Ishikawa (cell line): ENCODE measurements around the gene TMEM269.

Experiments used
- CEBPB ChIP-seq: IDR thresholded peaks from 2 replicates; pipeline ENCODE4 v1.6.1; 2012
- CREB1 ChIP-seq: IDR thresholded peaks from 2 replicates; pipeline ENCODE4 v1.6.1; 2012; ENCODE audit warnings: low read depth
- EGR1 ChIP-seq: IDR thresholded peaks from 2 replicates; pipeline ENCODE4 v1.6.1; 2012
- EP300 ChIP-seq: IDR thresholded peaks from 2 replicates; pipeline ENCODE4 v1.6.1; 2012; ENCODE audit warnings: borderline replicate concordance
- FOXM1 ChIP-seq: IDR thresholded peaks from 2 replicates; pipeline ENCODE4 v1.6.1; 2012; ENCODE audit warnings: low read depth, borderline replicate concordance
- NFIC ChIP-seq: IDR thresholded peaks from 2 replicates; pipeline ENCODE4 v1.6.1; 2012
- RAD21 ChIP-seq: IDR thresholded peaks from 2 replicates; pipeline ENCODE4 v1.6.1; 2012; ENCODE audit warnings: low read depth
- REST ChIP-seq: IDR thresholded peaks from 2 replicates; pipeline ENCODE4 v1.6.1; 2012; ENCODE audit warnings: low read depth, mild to moderate bottlenecking
- TAF1 ChIP-seq: IDR thresholded peaks from 2 replicates; pipeline ENCODE4 v1.6.1; 2012; ENCODE audit warnings: low read depth, mild to moderate bottlenecking
- TCF12 ChIP-seq: IDR thresholded peaks from 2 replicates; pipeline ENCODE4 v1.6.1; 2012; ENCODE audit warnings: low read depth
- TEAD4 ChIP-seq: IDR thresholded peaks from 2 replicates; pipeline ENCODE4 v1.6.1; 2012
- YY1 ChIP-seq: IDR thresholded peaks from 2 replicates; pipeline ENCODE4 v1.6.1; 2012; ENCODE audit warnings: low read depth
- ZBTB7A ChIP-seq: IDR thresholded peaks from 2 replicates; pipeline ENCODE4 v1.6.1; 2012; ENCODE audit warnings: low read depth
- TF ChIP-seq, protein P1 (sequence below): IDR thresholded peaks from 2 replicates; pipeline ENCODE4 v1.6.1; 2012
- TF ChIP-seq, protein P2 (sequence below): IDR thresholded peaks from 2 replicates; pipeline ENCODE4 v1.6.1; 2012

The TMEM269 gene

DNA sequence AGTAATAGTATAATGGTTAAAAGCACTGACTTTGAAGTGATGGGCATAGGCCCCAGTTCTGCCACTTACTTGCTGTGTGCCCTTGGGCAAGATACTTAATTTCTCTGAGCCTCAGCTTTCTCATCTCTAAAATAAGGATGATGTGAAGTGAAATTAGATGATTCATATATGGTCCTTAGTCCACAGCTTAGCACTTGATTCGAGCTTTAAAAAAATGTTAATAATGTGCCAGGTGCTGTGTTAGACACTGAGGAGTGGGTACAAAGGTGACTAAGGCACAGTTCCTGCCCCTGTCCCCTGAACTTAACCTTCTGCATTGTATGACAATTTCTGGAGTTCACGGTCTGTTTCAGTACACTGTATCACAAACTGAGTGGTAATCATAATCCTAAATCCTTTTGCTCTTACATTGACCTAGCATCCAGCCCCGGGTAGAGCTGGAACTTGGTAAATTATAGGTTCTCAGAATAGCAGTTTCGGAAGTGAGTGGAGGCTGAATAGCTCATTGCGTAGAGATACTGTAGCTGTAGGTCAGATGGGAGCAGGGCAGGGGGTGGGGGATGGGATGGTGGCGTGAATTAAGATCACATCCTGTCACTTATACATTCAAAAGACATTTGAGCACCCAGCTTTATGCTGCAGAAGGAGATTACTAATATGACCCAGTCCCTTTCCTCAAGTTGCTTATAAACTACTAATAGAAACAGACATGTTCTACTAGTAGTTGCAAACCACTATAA is 63.1 kb downstream of the TMEM269 start:
- TF ChIP-seq TCF12 = no peak
- no peak for TF ChIP-seq FOXM1
- no peak for TF ChIP-seq CEBPB
- TF ChIP-seq EGR1 = no peak
- TF ChIP-seq, protein P1, sequence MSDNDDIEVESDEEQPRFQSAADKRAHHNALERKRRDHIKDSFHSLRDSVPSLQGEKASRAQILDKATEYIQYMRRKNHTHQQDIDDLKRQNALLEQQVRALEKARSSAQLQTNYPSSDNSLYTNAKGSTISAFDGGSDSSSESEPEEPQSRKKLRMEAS = no peak
- no peak for TF ChIP-seq CREB1
- no peak for TF ChIP-seq YY1
- no peak for TF ChIP-seq EP300
- no peak for TF ChIP-seq TAF1
- no peak for TF ChIP-seq REST
- TF ChIP-seq, protein P2, sequence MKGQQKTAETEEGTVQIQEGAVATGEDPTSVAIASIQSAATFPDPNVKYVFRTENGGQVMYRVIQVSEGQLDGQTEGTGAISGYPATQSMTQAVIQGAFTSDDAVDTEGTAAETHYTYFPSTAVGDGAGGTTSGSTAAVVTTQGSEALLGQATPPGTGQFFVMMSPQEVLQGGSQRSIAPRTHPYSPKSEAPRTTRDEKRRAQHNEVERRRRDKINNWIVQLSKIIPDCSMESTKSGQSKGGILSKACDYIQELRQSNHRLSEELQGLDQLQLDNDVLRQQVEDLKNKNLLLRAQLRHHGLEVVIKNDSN = no peak
- no peak for TF ChIP-seq TEAD4
- TF ChIP-seq RAD21 = no peak
- TF ChIP-seq NFIC = no peak
- TF ChIP-seq ZBTB7A = no peak

- TF ChIP-seq CEBPB (no peak), TEAD4 (no peak), EP300 (no peak), YY1 (no peak), NFIC (no peak), TAF1 (no peak), TCF12 (no peak), FOXM1 (no peak), REST (no peak), ZBTB7A (no peak), CREB1 (no peak), EGR1 (no peak), RAD21 (no peak)
- TF ChIP-seq, protein P2 = no peak
- TF ChIP-seq, protein P1 = no peak
These were observed 64.2 kb downstream of the TMEM269 start for GRCh38 chr1:42848823-42849537.

DNA sequence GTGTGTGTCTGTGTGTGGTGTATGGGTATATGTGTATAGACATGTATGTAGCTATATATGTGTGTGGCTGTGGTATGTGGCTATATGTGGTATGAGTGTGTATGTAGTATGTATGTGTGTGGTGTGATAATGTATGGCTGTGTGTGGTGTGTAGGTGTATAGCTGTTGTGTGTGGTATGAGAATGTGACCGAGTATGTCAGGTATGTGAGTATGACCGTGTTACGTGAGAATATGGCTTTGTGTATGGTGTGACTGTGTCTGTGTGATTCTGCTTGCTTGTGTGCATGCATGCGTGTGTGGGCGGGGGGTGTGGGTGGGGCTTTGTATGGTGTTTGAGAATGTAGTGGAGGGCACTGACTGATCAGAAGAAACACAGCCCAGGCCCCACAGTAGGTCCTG is 65.2 kb downstream of the TMEM269 start:
- TF ChIP-seq RAD21 (no peak), EP300 (no peak), NFIC (no peak), CEBPB (no peak), ZBTB7A (no peak), REST (no peak), TEAD4 (no peak), YY1 (no peak), EGR1 (no peak), FOXM1 (no peak), CREB1 (no peak)
- TF ChIP-seq, protein P2 = no peak
